Right lung (tissue), 5 donors: ENCODE measurements around the gene ZDHHC11. TPM values are rescaled to one million over a fixed set of nuclear protein-coding genes. Genes with fewer than 3 reads are reported as not detected.
"Not testable (repeated sequence)": the region's sequence is repeated elsewhere in the genome, so short reads cannot be mapped to it uniquely, and the experiment has no call there.

ENCODE experiments used
- DNase-seq, 2 donors: peaks; one replicate each; pipeline ENCODE4 v3.0.0-alpha.2; 2013
- polyA plus RNA-seq, 5 donors: library from polyadenylated mRNA; unstranded; fragments of 120-200 nt; gene quantifications; one replicate each; pipeline versions ENCODE4 v1.2.1 to v1.2.3, GENCODE V29; 2013; ENCODE audit warnings: inconsistent platforms in 1 of 5, low replicate concordance in 1 of 5; ENCODE audit not compliant: insufficient read length in 5 of 5, insufficient read depth in 1 of 5

ZDHHC11 gene
- polyA plus RNA-seq, 5 donors = 24.1 to 34.7 (median 27.2) TPM

GRCh38 chr5:761854-762710, 88.7 kb downstream of the ZDHHC11 start:
- no peak for DNase-seq

- DNase-seq = no peak
Measured at GRCh38 chr5:761059-761771, 89.6 kb downstream of the ZDHHC11 start.

- no peak for DNase-seq
Measured at GRCh38 chr5:760363-761058, 90.3 kb downstream of the ZDHHC11 start.

GRCh38 chr5:759781-760362, 90.9 kb downstream of the ZDHHC11 start:
- no peak for DNase-seq

GRCh38 chr5:759111-759751, 91.6 kb downstream of the ZDHHC11 start:
- peak; percentile 82 to 92 for DNase-seq

GRCh38 chr5:758698-759053, 92.1 kb downstream of the ZDHHC11 start:
- no peak for DNase-seq

- peak in 1 of 2 donors; percentile 49 for DNase-seq
Measured at GRCh38 chr5:757931-758697, 92.7 kb downstream of the ZDHHC11 start.

- DNase-seq = no peak
Measured at GRCh38 chr5:757346-757930, 93.3 kb downstream of the ZDHHC11 start.

- DNase-seq = peak in 1 of 2 donors; percentile 46
Measured at GRCh38 chr5:756865-757345, 93.9 kb downstream of the ZDHHC11 start.

- DNase-seq = no peak
Measured at GRCh38 chr5:756171-756570, 94.6 kb downstream of the ZDHHC11 start.

GRCh38 chr5:754143-754632, 96.6 kb downstream of the ZDHHC11 start:
- not testable (repeated sequence) for DNase-seq

GRCh38 chr5:753567-754142, 97.1 kb downstream of the ZDHHC11 start:
- not testable (repeated sequence) for DNase-seq

GRCh38 chr5:752532-753115, 98.2 kb downstream of the ZDHHC11 start:
- DNase-seq = not testable (repeated sequence)

GRCh38 chr5:751992-752391, 98.8 kb downstream of the ZDHHC11 start:
- DNase-seq = not testable (repeated sequence)

- no peak for DNase-seq
Measured at GRCh38 chr5:751496-751895, 99.3 kb downstream of the ZDHHC11 start.

- not testable (repeated sequence) for DNase-seq
Measured at GRCh38 chr5:750226-750625, 100.6 kb downstream of the ZDHHC11 start.

GRCh38 chr5:749101-749670, 101.6 kb downstream of the ZDHHC11 start:
- DNase-seq = no peak
